ENCODE results near the gene OAF. TPM values are rescaled to one million over a fixed set of nuclear protein-coding genes. Genes with fewer than 3 reads are reported as not detected.

The OAF gene
- total RNA-seq, 4 donors from 2014 or later = 30.0 to 100 (median 42.4) TPM

DNA sequence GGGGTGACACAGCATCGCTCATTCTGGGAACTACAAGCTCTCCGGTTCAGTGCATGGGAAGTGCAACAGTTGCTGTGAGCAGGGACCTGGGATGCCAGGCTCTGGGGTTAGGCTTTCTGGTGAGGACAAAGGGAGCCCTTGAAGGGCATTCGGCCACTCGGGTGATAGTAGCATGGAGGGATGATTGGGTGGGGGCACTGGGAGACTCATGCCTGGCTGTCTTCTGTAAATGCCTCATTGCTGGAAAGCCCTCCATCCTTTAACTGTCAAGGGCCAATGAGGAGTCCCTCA lies 9.9 kb downstream of the OAF start:
- whole genome bisulfite sequencing, 2 donors (ENCODE audit: low coverage in 1 of 2) = no CpG with 5 or more reads among the region's 4 CpGs
- no peak for TF ChIP-seq POLR2AphosphoS5 (IDR thresholded peaks at IDR 0.05)
- TF ChIP-seq POLR2A (IDR thresholded peaks at IDR 0.05) = no peak
- no peak for TF ChIP-seq CTCF (IDR thresholded peaks at IDR 0.05)
- TF ChIP-seq EP300 (IDR thresholded peaks at IDR 0.05) = no peak
- no peaks in the 10 kb centered on the region for H3K27me3 ChIP-seq
- peaks cover 0 to 100% (median 70%) of the 10 kb centered on the region in 3 donors for H3K4me1 ChIP-seq
- no peak for ATAC-seq
- H3K36me3 ChIP-seq = no peaks in the 10 kb centered on the region
- H3K27ac ChIP-seq = peak overlapping the region in 3 of 4 donors; percentile 69 to 78 (median 73)
- no peaks in the 10 kb centered on the region for H3K9me3 ChIP-seq
- H3K4me3 ChIP-seq = no peak overlapping the region

DNA sequence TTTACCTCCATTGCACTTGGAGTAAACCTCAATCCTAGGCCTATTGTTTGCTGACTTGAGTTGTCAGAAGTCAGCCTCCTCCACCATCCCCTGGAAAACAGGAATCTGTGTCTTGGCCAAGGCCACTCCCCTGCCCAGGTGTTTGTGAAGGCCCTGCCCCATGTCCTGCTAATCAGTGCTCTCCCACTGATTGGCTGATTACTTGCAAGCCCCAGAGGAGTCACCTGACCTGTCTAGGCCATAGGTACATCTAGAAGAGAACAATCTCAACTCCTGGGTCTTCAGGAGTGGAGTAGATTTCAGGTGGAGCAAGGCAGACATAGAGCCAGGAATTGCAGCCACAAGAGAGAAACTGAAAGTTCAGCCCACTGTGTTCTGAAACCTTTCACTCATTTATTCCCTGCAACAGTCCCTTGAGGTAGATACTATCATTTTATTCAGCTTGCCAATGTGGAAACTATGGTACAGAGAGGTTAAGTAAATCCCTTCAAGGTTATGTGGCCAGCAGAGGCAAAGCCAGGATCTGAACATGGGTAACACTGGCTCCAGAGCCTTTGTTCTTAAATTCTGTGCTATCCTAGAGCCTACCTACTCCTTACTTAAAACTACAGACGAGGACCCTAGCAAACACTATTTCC lies 10.4 kb downstream of the OAF start:
- H3K27ac ChIP-seq = peak overlapping the region in 3 of 4 donors; percentile 69 to 78 (median 73)
- H3K27me3 ChIP-seq = no peaks in the 10 kb centered on the region
- 80% methylated on average over 1 of the region's 1 CpG; no CpG with 5 or more reads in 1 of the 2 donors for WGBS, 2 donors (ENCODE audit: low coverage in 1 of 2)
- TF ChIP-seq EP300 (IDR thresholded peaks at IDR 0.05) = no peak
- no peak for TF ChIP-seq CTCF (IDR thresholded peaks at IDR 0.05)
- TF ChIP-seq POLR2AphosphoS5 (IDR thresholded peaks at IDR 0.05) = no peak
- TF ChIP-seq POLR2A (IDR thresholded peaks at IDR 0.05) = no peak
- H3K4me3 ChIP-seq = no peak overlapping the region
- H3K36me3 ChIP-seq = no peaks in the 10 kb centered on the region
- peaks cover 0 to 100% (median 66%) of the 10 kb centered on the region in 3 donors for H3K4me1 ChIP-seq
- ATAC-seq = no peak
- no peaks in the 10 kb centered on the region for H3K9me3 ChIP-seq

- H3K27me3 ChIP-seq = no peaks in the 10 kb centered on the region
- H3K4me1 ChIP-seq = peaks cover 0 to 94% (median 55%) of the 10 kb centered on the region in 3 donors
- WGBS, 2 donors (ENCODE audit: low coverage in 1 of 2) = 90% methylated on average over 8 of the region's 8 CpGs; no CpG with 5 or more reads in 1 of the 2 donors
- TF ChIP-seq POLR2AphosphoS5 (IDR thresholded peaks at IDR 0.05) (no peak), EP300 (IDR thresholded peaks at IDR 0.05) (no peak)
- peak overlapping the region in 2 of 4 donors; percentile 47 to 73 for H3K27ac ChIP-seq
- no peak for ATAC-seq
- no peak overlapping the region for H3K4me3 ChIP-seq
- H3K9me3 ChIP-seq = no peaks in the 10 kb centered on the region
- peaks cover 0 to 12% of the 10 kb centered on the region in 2 donors for H3K36me3 ChIP-seq
Measured at GRCh38 chr11:120222916-120223315, 12.1 kb downstream of the OAF start.

- Histone ChIP-seq H3K27me3 (no peaks in the 10 kb centered on the region), H3K9me3 (no peaks in the 10 kb centered on the region), H3K4me3 (no peak overlapping the region), H3K27ac (peak overlapping the region in 3 of 4 donors; percentile 47 to 75 (median 62)), H3K4me1 (peaks cover 0 to 86% (median 46%) of the 10 kb centered on the region in 3 donors), H3K36me3 (peaks cover 0 to 17% of the 10 kb centered on the region in 2 donors)
- no peak for ATAC-seq
- 20% methylated on average over 1 of the region's 1 CpG; no CpG with 5 or more reads in 1 of the 2 donors for WGBS, 2 donors (ENCODE audit: low coverage in 1 of 2)
- TF ChIP-seq CTCF (IDR thresholded peaks at IDR 0.05) = no peak
- no peak for TF ChIP-seq POLR2AphosphoS5 (IDR thresholded peaks at IDR 0.05)
- TF ChIP-seq EP300 (IDR thresholded peaks at IDR 0.05) = no peak
- TF ChIP-seq POLR2A (IDR thresholded peaks at IDR 0.05) = no peak
Measured at GRCh38 chr11:120223793-120224192, 13.0 kb downstream of the OAF start.

DNA sequence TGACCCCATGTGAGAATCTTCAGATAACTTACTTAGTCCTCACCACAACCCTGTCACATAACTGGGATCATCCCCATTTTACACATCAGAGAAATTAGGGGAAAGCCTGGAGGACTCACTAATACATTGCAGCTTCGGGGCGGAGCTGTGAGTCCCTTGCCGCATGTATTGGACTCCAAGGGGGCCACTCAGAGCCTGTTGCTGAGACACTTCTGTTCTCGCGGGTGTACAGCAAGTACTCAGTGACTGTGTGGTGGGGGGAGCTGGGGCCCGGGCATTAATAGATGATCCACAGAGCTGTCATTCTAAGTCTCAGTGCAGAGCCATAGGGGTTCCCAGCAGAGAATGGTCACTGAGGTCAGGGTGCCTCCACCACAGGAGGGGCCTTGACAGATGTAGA lies 13.5 kb downstream of the OAF start:
- ATAC-seq = no peak
- Histone ChIP-seq H3K36me3 (peaks cover 0 to 21% of the 10 kb centered on the region in 2 donors), H3K4me3 (no peak overlapping the region), H3K27me3 (no peaks in the 10 kb centered on the region), H3K4me1 (peaks cover 0 to 86% (median 41%) of the 10 kb centered on the region in 3 donors), H3K9me3 (no peaks in the 10 kb centered on the region), H3K27ac (peak overlapping the region in 3 of 4 donors; percentile 62 to 75 (median 70))
- TF ChIP-seq POLR2AphosphoS5 (IDR thresholded peaks at IDR 0.05) (no peak), CTCF (IDR thresholded peaks at IDR 0.05) (no peak), POLR2A (IDR thresholded peaks at IDR 0.05) (no peak), EP300 (IDR thresholded peaks at IDR 0.05) (no peak)
- 74% methylated on average over 3 of the region's 6 CpGs; no CpG with 5 or more reads in 1 of the 2 donors for WGBS, 2 donors (ENCODE audit: low coverage in 1 of 2)
